Body of pancreas (tissue), 4 donors: ENCODE measurements around the gene EEF1G. TPM values are rescaled to one million over a fixed set of nuclear protein-coding genes. Genes with fewer than 3 reads are reported as not detected.

ENCODE experiments used
- ATAC-seq: fragments of 150-250 bp; one replicate; pipeline ENCODE4 v1.9.1; 2016
- DNase-seq, 4 donors: peaks; one replicate each; pipeline ENCODE4 v3.0.0-alpha.2; 2019
- H3K27ac ChIP-seq, 4 donors: fragments of 200-600 bp; sonication (generic); 1 replicate in 3 of 4; 2 replicates in 1 of 4; pipeline versions ENCODE4 v1.5.1 to v1.6.1; 2016 to 2019; ENCODE audit warnings: mild to moderate bottlenecking in 1 of 4, mixed read lengths in 1 of 4, moderate library complexity in 1 of 4
- H3K27me3 ChIP-seq, 2 donors: fragments of 200-600 bp; sonication (generic); one replicate each; pipeline ENCODE4 v1.6.0; 2016; ENCODE audit warnings: mild to moderate bottlenecking in 1 of 2
- H3K36me3 ChIP-seq, 2 donors: fragments of 200-600 bp; sonication (generic); replicated peaks in 1 of 2; 2 replicates each; pipeline ENCODE4 v1.5.1; 2016; ENCODE audit warnings: low read depth in 2 of 2; ENCODE audit not compliant: insufficient read depth in 1 of 2
- H3K4me1 ChIP-seq: fragments of 200-600 bp; sonication (generic); one replicate; pipeline ENCODE4 v1.6.0; 2016
- H3K4me3 ChIP-seq, 2 donors: fragments of 200-600 bp; sonication (generic); 1 replicate in 1 of 2; 2 replicates in 1 of 2; pipeline ENCODE4 v1.5.1; 2016 to 2019
- H3K9me3 ChIP-seq, 3 donors: fragments of 200-600 bp; sonication (generic); 1 replicate in 2 of 3; 2 replicates in 1 of 3; pipeline ENCODE4 v1.5.1; 2016
- CTCF ChIP-seq, 7 experiments: fragments of 450-650 bp in 4 of 7; fragments of 200-600 bp in 3 of 7; sonication (generic) in 3 of 7; IDR thresholded peaks; one replicate each; pipeline ENCODE4 v1.5.1; 2016 to 2019; ENCODE audit warnings: antibody characterized with exemption in 7 of 7
- POLR2A ChIP-seq, 3 donors: fragments of 450-650 bp; IDR thresholded peaks; one replicate each; pipeline ENCODE4 v1.6.1; 2016; ENCODE audit warnings: antibody characterized with exemption in 3 of 3, mild to moderate bottlenecking in 2 of 3
- WGBS, 2 donors: methylation state at CpG; one replicate each; pipeline ENCODE4 v1.1.5; 2017; 5-methylcytosine and 5-hydroxymethylcytosine counted together
- intact Hi-C: fragments of 100-400 bp; cut with DNase I; formaldehyde crosslinking; loops from one replicate; pipeline ENCODE4 v1.15.1; 2023
- total RNA-seq, 2 donors: library from RNA; depleted of rRNA; stranded (reverse); fragments of >200 nt; gene quantifications; one replicate each; pipeline ENCODE4 v1.1.0, GENCODE V29; 2016

EEF1G gene
- total RNA-seq, 2 donors from 2014 or later, result 893 to 1,161 TPM

GRCh38 chr11:62578541-62578940 is 4.8 kb upstream of the EEF1G start:
- intact Hi-C loops, result no loop called here
- peaks cover 24% of the 10 kb centered on the region for H3K4me1 ChIP-seq
- DNase-seq (no peak), ATAC-seq (no peak)
- 94 to 95% methylated on average over 11 of the region's 11 CpGs for WGBS, 2 donors
- H3K36me3 ChIP-seq, result peaks cover 0 to 10% of the 10 kb centered on the region in 2 donors
- H3K27ac ChIP-seq, result no peak overlapping the region
- H3K27me3 ChIP-seq, result no peaks in the 10 kb centered on the region
- TF ChIP-seq CTCF (IDR thresholded peaks at IDR 0.05), result no peak
- no peak for TF ChIP-seq POLR2A (IDR thresholded peaks at IDR 0.05)
- no peaks in the 10 kb centered on the region for H3K9me3 ChIP-seq
- no peak overlapping the region for H3K4me3 ChIP-seq

- WGBS, 2 donors, result 69 to 84% methylated on average over 9 to 12 of the region's 12 CpGs
- H3K4me1 ChIP-seq, result peaks cover 32% of the 10 kb centered on the region
- DNase-seq, result peak in 2 of 4 donors; percentile 27
- no peak for TF ChIP-seq CTCF (IDR thresholded peaks at IDR 0.05)
- TF ChIP-seq POLR2A (IDR thresholded peaks at IDR 0.05), result no peak
- intact Hi-C loops, result no loop called here
- H3K27ac ChIP-seq, result peak overlapping the region in 2 of 4 donors; percentile 38 to 91
- no peak for ATAC-seq
- no peaks in the 10 kb centered on the region for H3K9me3 ChIP-seq
- H3K4me3 ChIP-seq, result no peak overlapping the region
- no peaks in the 10 kb centered on the region for H3K27me3 ChIP-seq
- peaks cover 0 to 10% of the 10 kb centered on the region in 2 donors for H3K36me3 ChIP-seq
Measured at GRCh38 chr11:62577046-62577714, 3.5 kb upstream of the EEF1G start.

- ATAC-seq (no peak), DNase-seq (no peak)
- Histone ChIP-seq H3K4me1 (peaks cover 44% of the 10 kb centered on the region), H3K27ac (peak overlapping the region in 3 of 4 donors; percentile 82 to 92 (median 91)), H3K36me3 (peaks cover 0 to 12% of the 10 kb centered on the region in 2 donors), H3K4me3 (no peak overlapping the region), H3K9me3 (no peaks in the 10 kb centered on the region), H3K27me3 (no peaks in the 10 kb centered on the region)
- intact Hi-C loops, result no loop called here
- no peak for TF ChIP-seq CTCF (IDR thresholded peaks at IDR 0.05)
- TF ChIP-seq POLR2A (IDR thresholded peaks at IDR 0.05), result no peak
- WGBS, 2 donors, result 83 to 94% methylated on average over 6 to 14 of the region's 14 CpGs
Measured at GRCh38 chr11:62575837-62576236, 2.1 kb upstream of the EEF1G start.

GRCh38 chr11:62575156-62575555 is 1.5 kb upstream of the EEF1G start:
- Histone ChIP-seq H3K27me3 (no peaks in the 10 kb centered on the region), H3K4me1 (peaks cover 44% of the 10 kb centered on the region), H3K4me3 (no peak overlapping the region), H3K27ac (peak overlapping the region in 3 of 4 donors; percentile 82 to 92 (median 91)), H3K9me3 (no peaks in the 10 kb centered on the region), H3K36me3 (peaks cover 3 to 15% of the 10 kb centered on the region in 2 donors)
- intact Hi-C loops, result no loop called here
- ATAC-seq, result no peak
- 26 to 29% methylated on average over 7 to 17 of the region's 17 CpGs for WGBS, 2 donors
- TF ChIP-seq POLR2A (IDR thresholded peaks at IDR 0.05) (no peak), CTCF (IDR thresholded peaks at IDR 0.05) (no peak)
- peak; percentile 33 to 64 (median 49) for DNase-seq
